ENCODE measurements around the gene FUT2.

Gene FUT2

DNA sequence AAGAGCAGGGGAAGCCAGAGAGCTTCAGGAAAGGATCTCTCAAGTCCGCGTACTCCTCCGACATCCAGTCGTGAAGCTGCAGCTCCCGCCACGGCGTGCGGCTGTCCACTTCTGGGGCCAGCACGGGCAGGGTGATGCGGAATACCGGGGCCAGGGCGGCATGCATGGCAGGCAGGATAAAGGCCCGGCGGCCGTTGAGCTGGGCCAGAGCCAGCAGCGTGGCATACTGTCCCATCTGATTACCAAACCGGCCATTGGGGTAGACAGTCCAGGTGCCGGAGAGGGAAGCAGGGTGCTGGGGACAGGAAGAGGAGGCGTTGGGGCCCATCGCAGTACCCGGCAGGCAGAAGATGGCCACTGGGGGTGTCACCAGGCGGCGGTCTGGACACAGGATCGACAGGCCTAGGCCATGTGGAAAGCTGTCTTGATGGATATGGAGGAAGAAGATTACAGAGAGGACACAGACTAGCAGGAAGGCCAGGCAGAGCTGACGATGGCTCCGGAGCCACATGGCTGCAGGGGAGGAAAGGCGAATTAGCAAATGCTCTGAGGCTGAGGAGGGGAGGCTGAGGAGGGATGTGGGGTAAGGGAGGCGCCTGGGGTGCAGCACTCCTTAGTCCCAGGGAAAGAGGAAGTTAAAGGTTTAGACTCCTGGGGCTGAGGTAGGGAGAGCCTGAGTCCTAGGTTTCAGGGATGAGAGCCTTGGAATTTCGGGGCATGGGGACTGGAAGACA, 55.2 kb downstream of the FUT2 start:
- no peak for ATAC-seq
- TF ChIP-seq SNAI2 (CRISPR knock-in tag; IDR thresholded peaks at IDR 0.05) = no peak

- no peak for ATAC-seq
- TF ChIP-seq ZNF565 (CRISPR knock-in tag; conservative IDR thresholded peaks at IDR 0.05; ENCODE audit: low read depth) = no peak
- no peak for TF ChIP-seq ARNTL (CRISPR knock-in tag; IDR thresholded peaks at IDR 0.05; ENCODE audit: borderline replicate concordance, low read depth)
- TF ChIP-seq, protein P1, sequence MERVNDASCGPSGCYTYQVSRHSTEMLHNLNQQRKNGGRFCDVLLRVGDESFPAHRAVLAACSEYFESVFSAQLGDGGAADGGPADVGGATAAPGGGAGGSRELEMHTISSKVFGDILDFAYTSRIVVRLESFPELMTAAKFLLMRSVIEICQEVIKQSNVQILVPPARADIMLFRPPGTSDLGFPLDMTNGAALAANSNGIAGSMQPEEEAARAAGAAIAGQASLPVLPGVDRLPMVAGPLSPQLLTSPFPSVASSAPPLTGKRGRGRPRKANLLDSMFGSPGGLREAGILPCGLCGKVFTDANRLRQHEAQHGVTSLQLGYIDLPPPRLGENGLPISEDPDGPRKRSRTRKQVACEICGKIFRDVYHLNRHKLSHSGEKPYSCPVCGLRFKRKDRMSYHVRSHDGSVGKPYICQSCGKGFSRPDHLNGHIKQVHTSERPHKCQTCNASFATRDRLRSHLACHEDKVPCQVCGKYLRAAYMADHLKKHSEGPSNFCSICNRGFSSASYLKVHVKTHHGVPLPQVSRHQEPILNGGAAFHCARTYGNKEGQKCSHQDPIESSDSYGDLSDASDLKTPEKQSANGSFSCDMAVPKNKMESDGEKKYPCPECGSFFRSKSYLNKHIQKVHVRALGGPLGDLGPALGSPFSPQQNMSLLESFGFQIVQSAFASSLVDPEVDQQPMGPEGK (CRISPR knock-in tag; IDR thresholded peaks at IDR 0.05; ENCODE audit: borderline replicate concordance) = no peak
- TF ChIP-seq ZNF70 (CRISPR knock-in tag; IDR thresholded peaks at IDR 0.05) = no peak
- TF ChIP-seq, protein P2, sequence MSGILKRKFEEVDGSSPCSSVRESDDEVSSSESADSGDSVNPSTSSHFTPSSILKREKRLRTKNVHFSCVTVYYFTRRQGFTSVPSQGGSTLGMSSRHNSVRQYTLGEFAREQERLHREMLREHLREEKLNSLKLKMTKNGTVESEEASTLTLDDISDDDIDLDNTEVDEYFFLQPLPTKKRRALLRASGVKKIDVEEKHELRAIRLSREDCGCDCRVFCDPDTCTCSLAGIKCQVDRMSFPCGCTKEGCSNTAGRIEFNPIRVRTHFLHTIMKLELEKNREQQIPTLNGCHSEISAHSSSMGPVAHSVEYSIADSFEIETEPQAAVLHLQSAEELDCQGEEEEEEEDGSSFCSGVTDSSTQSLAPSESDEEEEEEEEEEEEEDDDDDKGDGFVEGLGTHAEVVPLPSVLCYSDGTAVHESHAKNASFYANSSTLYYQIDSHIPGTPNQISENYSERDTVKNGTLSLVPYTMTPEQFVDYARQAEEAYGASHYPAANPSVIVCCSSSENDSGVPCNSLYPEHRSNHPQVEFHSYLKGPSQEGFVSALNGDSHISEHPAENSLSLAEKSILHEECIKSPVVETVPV (CRISPR knock-in tag; IDR thresholded peaks at IDR 0.05) = no peak
- no peak for TF ChIP-seq GLIS3 (CRISPR knock-in tag; IDR thresholded peaks at IDR 0.05)
- TF ChIP-seq OSR1 (CRISPR knock-in tag; IDR thresholded peaks at IDR 0.05) = no peak
- TF ChIP-seq, protein P3, sequence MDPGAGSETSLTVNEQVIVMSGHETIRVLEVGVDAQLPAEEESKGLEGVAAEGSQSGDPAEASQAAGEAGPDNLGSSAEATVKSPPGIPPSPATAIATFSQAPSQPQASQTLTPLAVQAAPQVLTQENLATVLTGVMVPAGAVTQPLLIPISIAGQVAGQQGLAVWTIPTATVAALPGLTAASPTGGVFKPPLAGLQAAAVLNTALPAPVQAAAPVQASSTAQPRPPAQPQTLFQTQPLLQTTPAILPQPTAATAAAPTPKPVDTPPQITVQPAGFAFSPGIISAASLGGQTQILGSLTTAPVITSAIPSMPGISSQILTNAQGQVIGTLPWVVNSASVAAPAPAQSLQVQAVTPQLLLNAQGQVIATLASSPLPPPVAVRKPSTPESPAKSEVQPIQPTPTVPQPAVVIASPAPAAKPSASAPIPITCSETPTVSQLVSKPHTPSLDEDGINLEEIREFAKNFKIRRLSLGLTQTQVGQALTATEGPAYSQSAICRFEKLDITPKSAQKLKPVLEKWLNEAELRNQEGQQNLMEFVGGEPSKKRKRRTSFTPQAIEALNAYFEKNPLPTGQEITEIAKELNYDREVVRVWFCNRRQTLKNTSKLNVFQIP (CRISPR knock-in tag; IDR thresholded peaks at IDR 0.05; ENCODE audit: borderline replicate concordance, low read depth) = no peak
- TF ChIP-seq RARB (CRISPR knock-in tag; IDR thresholded peaks at IDR 0.05) = no peak
Measured at GRCh38 chr19:48751845-48752495, 56.2 kb downstream of the FUT2 start.

DNA sequence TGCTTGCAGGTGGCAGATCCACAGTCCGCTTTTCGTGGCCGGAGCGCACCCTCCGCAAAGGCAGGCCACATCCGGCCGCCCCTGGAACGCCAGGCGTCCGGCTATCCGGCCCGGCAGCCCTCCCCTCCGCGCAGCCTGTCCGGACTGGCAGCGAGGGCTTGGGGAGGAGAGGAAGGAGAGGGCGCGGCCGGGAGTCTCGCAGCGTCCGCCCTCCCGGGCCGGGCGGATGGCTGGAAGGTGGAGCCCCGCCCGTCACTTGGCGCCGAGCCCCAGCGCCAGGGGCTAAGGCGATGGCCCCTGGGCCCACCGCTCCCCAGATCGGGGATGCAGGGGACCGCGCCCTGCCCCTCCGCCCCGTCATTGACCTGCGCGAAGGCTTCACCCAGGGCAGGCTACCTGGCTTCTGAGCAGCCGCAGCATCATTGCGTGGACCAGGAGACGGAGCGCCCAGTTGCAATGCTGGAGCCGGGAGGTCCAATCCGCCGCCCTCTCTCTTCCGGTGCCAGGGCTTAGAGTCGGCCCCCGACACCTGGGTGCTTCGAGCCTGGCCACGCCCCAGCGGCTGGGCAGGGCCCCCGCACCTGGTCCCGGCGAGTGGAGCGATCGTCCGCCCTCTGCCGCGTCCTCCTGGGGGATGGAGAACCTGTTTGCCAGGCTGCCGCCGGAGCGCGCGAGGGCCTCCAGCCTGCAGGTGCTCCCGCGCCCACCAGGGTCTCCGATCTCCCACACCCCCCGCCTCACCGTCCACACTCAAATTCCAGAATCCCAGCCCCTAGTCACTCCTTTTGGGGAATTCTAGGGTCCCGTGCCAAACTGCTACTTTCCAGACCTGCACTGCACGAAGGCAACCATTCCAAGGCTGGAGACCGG, 57.0 kb downstream of the FUT2 start, which contains the start of gene FUT1:
TSS of gene FUT1 (minus strand) at position 146 of the 870 bp plus-strand sequence. CDS start 1,360 bp downstream, outside the sequence.
- TF ChIP-seq RARB (CRISPR knock-in tag; IDR thresholded peaks at IDR 0.05) (no peak), ZFP3 (CRISPR knock-in tag; IDR thresholded peaks at IDR 0.05) (no peak), PPARA (CRISPR knock-in tag; IDR thresholded peaks at IDR 0.05; ENCODE audit: borderline replicate concordance) (no peak), ARNTL (CRISPR knock-in tag; IDR thresholded peaks at IDR 0.05; ENCODE audit: borderline replicate concordance, low read depth) (no peak), ESRRG (CRISPR knock-in tag; IDR thresholded peaks at IDR 0.05) (no peak), TCF4 (CRISPR knock-in tag; IDR thresholded peaks at IDR 0.05; ENCODE audit: borderline replicate concordance) (no peak), ZNF8 (CRISPR knock-in tag; IDR thresholded peaks at IDR 0.05) (no peak), ZC3H10 (CRISPR knock-in tag; IDR thresholded peaks at IDR 0.05) (no peak), ZNF565 (CRISPR knock-in tag; conservative IDR thresholded peaks at IDR 0.05; ENCODE audit: low read depth) (no peak), ZFP30 (CRISPR knock-in tag; IDR thresholded peaks at IDR 0.05) (no peak), SNAI2 (CRISPR knock-in tag; IDR thresholded peaks at IDR 0.05) (no peak), BACH2 (CRISPR knock-in tag; IDR thresholded peaks at IDR 0.05; ENCODE audit: borderline replicate concordance) (no peak), CSDC2 (CRISPR knock-in tag; IDR thresholded peaks at IDR 0.05) (no peak)
- TF ChIP-seq, protein P2 (CRISPR knock-in tag; IDR thresholded peaks at IDR 0.05) = no peak
- TF ChIP-seq, protein P1 (CRISPR knock-in tag; IDR thresholded peaks at IDR 0.05; ENCODE audit: borderline replicate concordance) = no peak
- TF ChIP-seq, protein P3 (CRISPR knock-in tag; IDR thresholded peaks at IDR 0.05; ENCODE audit: borderline replicate concordance, low read depth) = no peak
- TF ChIP-seq, protein P4, sequence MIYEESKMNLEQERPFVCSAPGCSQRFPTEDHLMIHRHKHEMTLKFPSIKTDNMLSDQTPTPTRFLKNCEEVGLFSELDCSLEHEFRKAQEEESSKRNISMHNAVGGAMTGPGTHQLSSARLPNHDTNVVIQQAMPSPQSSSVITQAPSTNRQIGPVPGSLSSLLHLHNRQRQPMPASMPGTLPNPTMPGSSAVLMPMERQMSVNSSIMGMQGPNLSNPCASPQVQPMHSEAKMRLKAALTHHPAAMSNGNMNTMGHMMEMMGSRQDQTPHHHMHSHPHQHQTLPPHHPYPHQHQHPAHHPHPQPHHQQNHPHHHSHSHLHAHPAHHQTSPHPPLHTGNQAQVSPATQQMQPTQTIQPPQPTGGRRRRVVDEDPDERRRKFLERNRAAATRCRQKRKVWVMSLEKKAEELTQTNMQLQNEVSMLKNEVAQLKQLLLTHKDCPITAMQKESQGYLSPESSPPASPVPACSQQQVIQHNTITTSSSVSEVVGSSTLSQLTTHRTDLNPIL (CRISPR knock-in tag; IDR thresholded peaks at IDR 0.05; ENCODE audit: low read depth) = no peak
- peak; percentile 82 for ATAC-seq

Data from SK-N-SH treated with all-trans-retinoic acid at 6 μM for 48 hours (cell line).